CD14-positive monocyte (primary cell): ENCODE data around the gene RAB44. TPM values are rescaled to one million over a fixed set of nuclear protein-coding genes. Genes with fewer than 3 reads are reported as not detected.

Experiments used
- DNase-seq, 3 donors: peaks; one replicate each; pipeline ENCODE4 v3.0.0-alpha.2; 2011 to 2022
- H2AFZ ChIP-seq: 2 replicates; pipeline ENCODE4 v1.6.0; 2012; ENCODE audit warnings: mild to moderate bottlenecking, low read depth, low read length, inconsistent platforms; ENCODE audit not compliant: insufficient read depth, poor library complexity, severe bottlenecking
- H3K27ac ChIP-seq, 2 donors: 1 replicate in 1 of 2; 2 replicates in 1 of 2; pipeline ENCODE4 v1.5.1; 2012 to 2013; ENCODE audit warnings: low read length in 2 of 2, control low read depth in 1 of 2, inconsistent platforms in 1 of 2, low read depth in 1 of 2, mild to moderate bottlenecking in 1 of 2
- H3K27me3 ChIP-seq, 2 donors: one replicate each; pipeline versions ENCODE4 v1.6.0 to v1.6.1; 2011 to 2013; ENCODE audit warnings: low read length in 2 of 2; ENCODE audit not compliant: control insufficient read depth in 2 of 2, insufficient read depth in 2 of 2
- H3K36me3 ChIP-seq, 2 donors: replicated peaks in 1 of 2; 1 replicate in 1 of 2; 2 replicates in 1 of 2; pipeline versions ENCODE4 v1.5.1 to v1.6.1; 2012 to 2013; ENCODE audit warnings: low read length in 2 of 2, control low read depth in 1 of 2, inconsistent platforms in 1 of 2, mild to moderate bottlenecking in 1 of 2; ENCODE audit not compliant: insufficient read depth in 2 of 2, control insufficient read depth in 1 of 2
- H3K4me1 ChIP-seq, 2 donors: 1 replicate in 1 of 2; 2 replicates in 1 of 2; pipeline versions ENCODE4 v1.5.1 to v1.6.1; 2012 to 2013; ENCODE audit warnings: low read length in 2 of 2, control low read depth in 1 of 2, inconsistent platforms in 1 of 2, mild to moderate bottlenecking in 1 of 2, moderate library complexity in 1 of 2; ENCODE audit not compliant: insufficient read depth in 2 of 2, control insufficient read depth in 1 of 2
- H3K4me2 ChIP-seq: replicated peaks from 2 replicates; pipeline ENCODE3; 2012; ENCODE audit warnings: low read length, moderate library complexity, mild to moderate bottlenecking; ENCODE audit not compliant: poor library complexity, severe bottlenecking; ENCODE audit errors: extremely low read depth
- H3K4me3 ChIP-seq, 3 experiments: fragments of 200-600 bp in 1 of 3; sonication (generic) in 1 of 3; replicated peaks in 1 of 3; 1 replicate in 2 of 3; 2 replicates in 1 of 3; pipeline ENCODE4 v1.5.1; 2011 to 2013; ENCODE audit warnings: low read length in 3 of 3, mild to moderate bottlenecking in 3 of 3, control low read depth in 2 of 3, low read depth in 2 of 3, inconsistent platforms in 1 of 3, moderate library complexity in 1 of 3
- H3K79me2 ChIP-seq: 2 replicates; pipeline ENCODE4 v1.6.0; 2012; ENCODE audit warnings: mild to moderate bottlenecking, control low read depth, inconsistent platforms, low read length, moderate library complexity; ENCODE audit not compliant: insufficient read depth
- H3K9ac ChIP-seq: 2 replicates; pipeline ENCODE4 v1.6.0; 2017; ENCODE audit warnings: low read length, mild to moderate bottlenecking; ENCODE audit not compliant: insufficient read depth, poor library complexity, severe bottlenecking
- H3K9me3 ChIP-seq, 2 donors: replicated peaks in 1 of 2; 1 replicate in 1 of 2; 2 replicates in 1 of 2; pipeline versions ENCODE4 v1.5.1 to v1.6.1; 2012 to 2013; ENCODE audit warnings: low read length in 2 of 2, control low read depth in 1 of 2; ENCODE audit not compliant: control insufficient read depth in 1 of 2, insufficient read depth in 1 of 2
- H4K20me1 ChIP-seq: 2 replicates; pipeline ENCODE4 v1.6.0; 2012; ENCODE audit warnings: mild to moderate bottlenecking, low read length, control low read depth, moderate library complexity; ENCODE audit not compliant: insufficient read depth
- H3K27ac Mint-ChIP-seq, 7 donors: one replicate each; pipeline ENCODE4 v1.8.0; 2020; ENCODE audit warnings: mild to moderate bottlenecking in 7 of 7, mixed read lengths in 7 of 7, moderate library complexity in 6 of 7, inconsistent platforms in 2 of 7
- H3K27me3 Mint-ChIP-seq, 3 donors: one replicate each; pipeline ENCODE4 v1.8.0; 2021 to 2022; ENCODE audit warnings: low read depth in 3 of 3, mild to moderate bottlenecking in 3 of 3, mixed read lengths in 3 of 3, moderate library complexity in 3 of 3, inconsistent platforms in 1 of 3
- H3K36me3 Mint-ChIP-seq, 2 donors: one replicate each; pipeline ENCODE4 v1.8.0; 2020; ENCODE audit warnings: mixed read lengths in 2 of 2, inconsistent platforms in 1 of 2, mild to moderate bottlenecking in 1 of 2
- H3K4me1 Mint-ChIP-seq: one replicate; pipeline ENCODE4 v1.8.0; 2020; ENCODE audit warnings: mild to moderate bottlenecking, mixed read lengths
- H3K4me3 Mint-ChIP-seq, 2 donors: one replicate each; pipeline ENCODE4 v1.8.0; 2020; ENCODE audit warnings: mild to moderate bottlenecking in 2 of 2, mixed read lengths in 2 of 2, moderate library complexity in 1 of 2
- H3K9me3 Mint-ChIP-seq, 7 donors: one replicate each; pipeline ENCODE4 v1.8.0; 2020 to 2022; ENCODE audit warnings: mixed read lengths in 7 of 7, mild to moderate bottlenecking in 6 of 7, moderate library complexity in 6 of 7, inconsistent platforms in 2 of 7
- WGBS: methylation state at CpG from one replicate; pipeline ENCODE4 v1.1.5; 2013; ENCODE audit warnings: missing lambda C conversion rate; ENCODE audit not compliant: insufficient coverage; 5-methylcytosine and 5-hydroxymethylcytosine counted together
- intact Hi-C, 2 donors: fragments of 100-400 bp; cut with micrococcal nuclease; formaldehyde crosslinking; loops; one replicate each; pipeline versions ENCODE4 v1.15.0 to v1.15.1; 2023
- polyA plus RNA-seq, 3 donors: library from polyadenylated mRNA; depleted of rRNA in 1 of 3; unstranded in 2 of 3; stranded (reverse) in 1 of 3; fragments of 300-500 nt in 2 of 3; fragments of >200 nt in 1 of 3; fragmentation: Illumina TruSeq in 2 of 3; gene quantifications; 1 replicate in 2 of 3; 2 replicates in 1 of 3; pipeline ENCODE4 v1.2.3, GENCODE V29; 2012 to 2021
- TF ChIP-seq, protein P1 (sequence below): fragments of 200-600 bp; IDR thresholded peaks from one replicate; pipeline ENCODE4 v1.8.0; 2022; ENCODE audit warnings: antibody characterized with exemption, mild to moderate bottlenecking

The RAB44 gene
- polyA plus RNA-seq, 3 donors: 1.5 to 18.0 (median 1.9) TPM

DNA sequence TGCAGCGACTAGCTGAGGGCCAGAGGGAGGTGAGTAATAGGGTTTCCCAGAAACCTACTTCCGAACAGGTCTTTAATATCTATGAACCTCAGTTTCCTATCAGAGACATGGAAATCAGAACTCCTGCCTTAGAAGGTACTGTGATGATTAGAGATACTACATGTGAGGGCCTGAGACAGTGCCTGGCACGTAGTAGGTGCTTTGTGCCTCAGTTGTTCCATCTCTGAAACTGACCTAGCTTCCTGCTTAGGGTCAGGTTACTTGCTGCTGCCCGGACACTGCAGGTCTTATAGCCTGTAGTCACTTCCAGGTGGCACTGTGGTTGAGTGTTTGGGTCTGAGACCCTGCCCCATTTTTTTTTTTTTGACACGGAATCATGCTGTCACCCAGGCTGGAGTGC, 20.9 kb downstream of the RAB44 start:
- no peaks in the 10 kb centered on the region for H3K27me3 ChIP-seq
- TF ChIP-seq, protein P1, sequence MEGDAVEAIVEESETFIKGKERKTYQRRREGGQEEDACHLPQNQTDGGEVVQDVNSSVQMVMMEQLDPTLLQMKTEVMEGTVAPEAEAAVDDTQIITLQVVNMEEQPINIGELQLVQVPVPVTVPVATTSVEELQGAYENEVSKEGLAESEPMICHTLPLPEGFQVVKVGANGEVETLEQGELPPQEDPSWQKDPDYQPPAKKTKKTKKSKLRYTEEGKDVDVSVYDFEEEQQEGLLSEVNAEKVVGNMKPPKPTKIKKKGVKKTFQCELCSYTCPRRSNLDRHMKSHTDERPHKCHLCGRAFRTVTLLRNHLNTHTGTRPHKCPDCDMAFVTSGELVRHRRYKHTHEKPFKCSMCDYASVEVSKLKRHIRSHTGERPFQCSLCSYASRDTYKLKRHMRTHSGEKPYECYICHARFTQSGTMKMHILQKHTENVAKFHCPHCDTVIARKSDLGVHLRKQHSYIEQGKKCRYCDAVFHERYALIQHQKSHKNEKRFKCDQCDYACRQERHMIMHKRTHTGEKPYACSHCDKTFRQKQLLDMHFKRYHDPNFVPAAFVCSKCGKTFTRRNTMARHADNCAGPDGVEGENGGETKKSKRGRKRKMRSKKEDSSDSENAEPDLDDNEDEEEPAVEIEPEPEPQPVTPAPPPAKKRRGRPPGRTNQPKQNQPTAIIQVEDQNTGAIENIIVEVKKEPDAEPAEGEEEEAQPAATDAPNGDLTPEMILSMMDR: no peak
- H3K4me1 ChIP-seq: peaks cover 0 to 4% of the 10 kb centered on the region in 2 donors
- H3K27ac Mint-ChIP-seq: no peak overlapping the region
- H3K27ac ChIP-seq: no peak overlapping the region
- no peak overlapping the region for H3K4me3 Mint-ChIP-seq
- H2AFZ ChIP-seq: no peak overlapping the region
- no peak for DNase-seq
- H4K20me1 ChIP-seq: no peaks in the 10 kb centered on the region
- no peaks in the 10 kb centered on the region for H3K4me1 Mint-ChIP-seq
- H3K9ac ChIP-seq: no peak overlapping the region
- intact Hi-C loops: no loop called here
- no peak overlapping the region for H3K4me3 ChIP-seq
- H3K9me3 Mint-ChIP-seq: no peaks in the 10 kb centered on the region
- H3K79me2 ChIP-seq: peaks cover 9% of the 10 kb centered on the region
- H3K4me2 ChIP-seq: no peak overlapping the region
- H3K9me3 ChIP-seq: no peaks in the 10 kb centered on the region
- H3K27me3 Mint-ChIP-seq: no peaks in the 10 kb centered on the region
- peaks cover 89 to 95% of the 10 kb centered on the region in 2 donors for H3K36me3 ChIP-seq
- H3K36me3 Mint-ChIP-seq: peaks cover 51 to 92% of the 10 kb centered on the region in 2 donors
- 58% methylated on average over 3 of the region's 5 CpGs for WGBS

DNA sequence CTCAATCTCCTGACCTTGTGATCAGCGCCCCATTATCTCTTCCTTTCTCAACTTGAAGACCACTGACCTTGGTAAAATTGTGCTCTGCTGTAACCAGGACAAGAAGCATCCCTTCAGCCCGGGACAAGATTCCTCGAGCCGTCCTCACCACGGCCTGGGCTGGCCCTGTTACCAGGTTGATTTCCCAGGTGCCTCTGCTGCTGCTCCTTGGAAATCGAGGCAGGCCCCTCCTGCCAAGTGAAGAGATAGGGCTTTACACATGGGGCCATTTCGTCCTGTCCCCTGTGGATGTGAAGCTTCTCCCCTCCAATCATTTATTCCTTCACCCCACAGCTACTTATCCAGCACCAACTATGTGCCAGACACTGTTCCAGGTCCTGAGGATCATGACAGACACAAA, 21.5 kb downstream of the RAB44 start:
- H4K20me1 ChIP-seq: no peaks in the 10 kb centered on the region
- H3K9me3 ChIP-seq: no peaks in the 10 kb centered on the region
- intact Hi-C loops: no loop called here
- no peaks in the 10 kb centered on the region for H3K9me3 Mint-ChIP-seq
- no peaks in the 10 kb centered on the region for H3K27me3 ChIP-seq
- H3K36me3 ChIP-seq: peaks cover 83 to 89% of the 10 kb centered on the region in 2 donors
- H3K27ac ChIP-seq: peak overlapping the region in 1 of 2 donors; percentile 26
- WGBS: 99% methylated on average over 7 of the region's 7 CpGs
- peak overlapping the region in 1 of 7 donors; percentile 10 for H3K27ac Mint-ChIP-seq
- no peaks in the 10 kb centered on the region for H3K4me1 Mint-ChIP-seq
- H3K27me3 Mint-ChIP-seq: no peaks in the 10 kb centered on the region
- H3K4me3 Mint-ChIP-seq: no peak overlapping the region
- TF ChIP-seq, protein P1: no peak
- H3K79me2 ChIP-seq: peaks cover 3% of the 10 kb centered on the region
- no peak overlapping the region for H3K9ac ChIP-seq
- no peak overlapping the region for H3K4me2 ChIP-seq
- peaks cover 0 to 4% of the 10 kb centered on the region in 2 donors for H3K4me1 ChIP-seq
- no peak overlapping the region for H2AFZ ChIP-seq
- no peak for DNase-seq
- H3K4me3 ChIP-seq: no peak overlapping the region
- H3K36me3 Mint-ChIP-seq: peaks cover 47 to 87% of the 10 kb centered on the region in 2 donors
